H9 (cell line): ENCODE results near the gene P2RX6. TPM values are rescaled to one million over a fixed set of nuclear protein-coding genes. Genes with fewer than 3 reads are reported as not detected.

Experiments used
- DNase-seq: peaks from one replicate; pipeline ENCODE4 v3.0.0-alpha.2; 2017
- H2AFZ ChIP-seq: one replicate; pipeline ENCODE4 v1.6.1; 2013; ENCODE audit warnings: mild to moderate bottlenecking, low read length, control low read depth, moderate library complexity
- H2AK5ac ChIP-seq: 2 replicates; pipeline ENCODE4 v1.6.1; 2013; ENCODE audit warnings: low read length, control low read depth, mixed read lengths; ENCODE audit not compliant: insufficient read length
- H2BK120ac ChIP-seq: one replicate; pipeline ENCODE4 v1.6.1; 2013; ENCODE audit warnings: low read depth, mild to moderate bottlenecking, low read length, control low read depth, inconsistent platforms; ENCODE audit not compliant: poor library complexity, severe bottlenecking
- H2BK12ac ChIP-seq: 2 replicates; pipeline ENCODE4 v1.6.1; 2013; ENCODE audit warnings: low read length, control low read depth, mixed read lengths, low read depth; ENCODE audit not compliant: insufficient read length
- H2BK15ac ChIP-seq: 2 replicates; pipeline ENCODE4 v1.6.1; 2013; ENCODE audit warnings: low read depth, low read length, control low read depth
- H2BK20ac ChIP-seq: one replicate; pipeline ENCODE4 v1.6.1; 2013; ENCODE audit warnings: low read depth, mild to moderate bottlenecking, low read length, control low read depth, inconsistent platforms; ENCODE audit not compliant: poor library complexity, severe bottlenecking
- H2BK5ac ChIP-seq: 2 replicates; pipeline ENCODE4 v1.6.1; 2013; ENCODE audit warnings: low read length, control low read depth, mixed read lengths; ENCODE audit not compliant: insufficient read length
- H3K14ac ChIP-seq: 2 replicates; pipeline ENCODE4 v1.6.1; 2013; ENCODE audit warnings: low read length, control low read depth; ENCODE audit not compliant: insufficient read depth
- H3K18ac ChIP-seq: 2 replicates; pipeline ENCODE4 v1.6.1; 2013; ENCODE audit warnings: low read depth, mild to moderate bottlenecking, mixed read lengths, low read length, control low read depth; ENCODE audit not compliant: insufficient read length
- H3K23ac ChIP-seq: 2 replicates; pipeline ENCODE4 v1.6.1; 2013; ENCODE audit warnings: low read length, control low read depth, mixed read lengths, low read depth; ENCODE audit not compliant: insufficient read length
- H3K23me2 ChIP-seq: 2 replicates; pipeline ENCODE4 v1.6.1; 2013; ENCODE audit warnings: low read depth, mild to moderate bottlenecking, mixed read lengths, low read length, control low read depth; ENCODE audit not compliant: insufficient read length, poor library complexity, severe bottlenecking
- H3K27ac ChIP-seq: 2 replicates; pipeline ENCODE4 v1.5.1; 2013; ENCODE audit warnings: low read length, control low read depth, mixed read lengths, low read depth; ENCODE audit not compliant: insufficient read length
- H3K27me3 ChIP-seq: 2 replicates; pipeline ENCODE4 v1.6.1; 2013; ENCODE audit warnings: low read length, control low read depth, inconsistent platforms; ENCODE audit not compliant: insufficient read depth
- H3K4ac ChIP-seq: 2 replicates; pipeline ENCODE4 v1.6.1; 2013; ENCODE audit warnings: low read depth, mild to moderate bottlenecking, control low read depth, inconsistent platforms, low read length, moderate library complexity
- H3K4me1 ChIP-seq: 2 replicates; pipeline ENCODE4 v1.6.1; 2013; ENCODE audit warnings: low read length, control low read depth, inconsistent platforms; ENCODE audit not compliant: insufficient read depth
- H3K4me2 ChIP-seq: 2 replicates; pipeline ENCODE4 v1.6.1; 2013; ENCODE audit warnings: low read length, control low read depth, mixed read lengths; ENCODE audit not compliant: insufficient read length, insufficient read depth
- H3K56ac ChIP-seq: 2 replicates; pipeline ENCODE4 v1.6.1; 2013; ENCODE audit warnings: low read depth, mild to moderate bottlenecking, mixed read lengths, low read length, control low read depth; ENCODE audit not compliant: insufficient read length
- H3K79me1 ChIP-seq: 2 replicates; pipeline ENCODE4 v1.6.1; 2013; ENCODE audit warnings: low read depth, mild to moderate bottlenecking, moderate library complexity, low read length, control low read depth, inconsistent platforms; ENCODE audit not compliant: insufficient read depth, poor library complexity, severe bottlenecking
- H3K79me2 ChIP-seq: 2 replicates; pipeline ENCODE4 v1.6.1; 2013; ENCODE audit warnings: low read length, control low read depth, inconsistent platforms; ENCODE audit not compliant: insufficient read depth
- H3K9ac ChIP-seq: 2 replicates; pipeline ENCODE4 v1.6.1; 2013; ENCODE audit warnings: low read length, control low read depth, mixed read lengths; ENCODE audit not compliant: insufficient read length; ENCODE audit errors: extremely low read depth
- H3K9me3 ChIP-seq: one replicate; pipeline ENCODE4 v1.6.1; 2013; ENCODE audit warnings: low read depth, low read length, inconsistent platforms; ENCODE audit not compliant: control insufficient read depth
- H3T11ph ChIP-seq: one replicate; pipeline ENCODE4 v1.6.1; 2013; ENCODE audit warnings: mild to moderate bottlenecking, low read length, control low read depth, inconsistent platforms
- H4K20me1 ChIP-seq: one replicate; pipeline ENCODE4 v1.6.1; 2013; ENCODE audit not compliant: control insufficient read depth, insufficient read length, insufficient read depth
- H4K5ac ChIP-seq: 2 replicates; pipeline ENCODE4 v1.6.1; 2013; ENCODE audit warnings: low read depth, mild to moderate bottlenecking, mixed read lengths, low read length, control low read depth; ENCODE audit not compliant: insufficient read length
- H4K8ac ChIP-seq: replicated peaks from 2 replicates; pipeline ENCODE4 v1.6.1; 2013; ENCODE audit warnings: low read length, control low read depth, mixed read lengths, low read depth; ENCODE audit not compliant: insufficient read length
- H4K91ac ChIP-seq: 2 replicates; pipeline ENCODE4 v1.6.1; 2013; ENCODE audit warnings: low read depth, mild to moderate bottlenecking, moderate library complexity, mixed read lengths, low read length, control low read depth; ENCODE audit not compliant: insufficient read length
- H3K27ac Mint-ChIP-seq, 3 experiments: 2 replicates in 2 of 3; 3 replicates in 1 of 3; pipeline ENCODE4 v1.8.0; 2020 to 2021; ENCODE audit warnings: mixed read lengths in 3 of 3, mild to moderate bottlenecking in 1 of 3, moderate library complexity in 1 of 3
- H3K27me3 Mint-ChIP-seq: 2 replicates; pipeline ENCODE4 v1.8.0; 2021; ENCODE audit warnings: low read depth, mild to moderate bottlenecking, moderate library complexity, mixed read lengths
- H3K36me3 Mint-ChIP-seq, 3 experiments: 2 replicates in 2 of 3; 3 replicates in 1 of 3; pipeline ENCODE4 v1.8.0; 2020 to 2021; ENCODE audit warnings: low read depth in 3 of 3, mixed read lengths in 3 of 3; ENCODE audit not compliant: insufficient read depth in 1 of 3
- H3K4me1 Mint-ChIP-seq, 2 experiments: 2 replicates each; pipeline ENCODE4 v1.8.0; 2020; ENCODE audit warnings: mixed read lengths in 2 of 2
- H3K4me3 Mint-ChIP-seq, 2 experiments: 2 replicates in 1 of 2; 3 replicates in 1 of 2; pipeline ENCODE4 v1.8.0; 2020 to 2021; ENCODE audit warnings: mild to moderate bottlenecking in 2 of 2, mixed read lengths in 2 of 2, moderate library complexity in 1 of 2
- H3K9me3 Mint-ChIP-seq, 2 experiments: 2 replicates in 1 of 2; 3 replicates in 1 of 2; pipeline ENCODE4 v1.8.0; 2020; ENCODE audit warnings: mild to moderate bottlenecking in 2 of 2, mixed read lengths in 2 of 2, moderate library complexity in 1 of 2
- WGBS: extraction: QIAGEN DNeasy Blood & Tissue Kit; methylation state at CpG from one replicate; pipeline ENCODE4 v1.1.7; 2013; ENCODE audit warnings: missing lambda C conversion rate, low lambda C conversion rate, mixed read lengths; ENCODE audit not compliant: insufficient read length; ENCODE audit errors: extremely low coverage; 5-methylcytosine and 5-hydroxymethylcytosine counted together
- total RNA-seq: library from RNA; stranded (reverse); gene quantifications from 2 replicates; pipeline ENCODE4 v1.2.1, GENCODE V29; 2021
- TF ChIP-seq, protein P1 (sequence below): fragments of 200-600 bp; sonication (generic); conservative IDR thresholded peaks from 3 replicates; pipeline ENCODE4 v1.8.0; 2021; ENCODE audit warnings: antibody characterized with exemption, mild to moderate bottlenecking

Gene P2RX6
- total RNA-seq, 1 experiment from 2014 or later: not detected

- Histone ChIP-seq H3K4me1 (no peaks in the 10 kb centered on the region; the same call in 1 of the 2 replicates), H3K4me2 (no peak overlapping the region), H2AK5ac (no peak overlapping the region), H2BK5ac (no peak overlapping the region), H4K91ac (no peak overlapping the region), H3K79me2 (no peaks in the 10 kb centered on the region), H3K56ac (no peak overlapping the region), H3K27ac (no peak overlapping the region), H3K23me2 (no peaks in the 10 kb centered on the region), H3K27me3 (peaks cover 4% of the 10 kb centered on the region; the same call in 1 of the 2 replicates), H2BK15ac (no peak overlapping the region), H2BK120ac (no peak overlapping the region), H2BK12ac (no peak overlapping the region), H4K20me1 (no peaks in the 10 kb centered on the region), H3K14ac (no peak overlapping the region), H2BK20ac (no peak overlapping the region), H3K23ac (no peak overlapping the region), H3K18ac (no peak overlapping the region), H3K9me3 (no peaks in the 10 kb centered on the region), H3K4ac (no peak overlapping the region), H3T11ph (no peak overlapping the region), H3K9ac (no peak overlapping the region), H4K8ac (no peak overlapping the region), H3K79me1 (no peaks in the 10 kb centered on the region), H2AFZ (no peak overlapping the region), H4K5ac (no peak overlapping the region)
- Mint-ChIP-seq H3K27me3 (peaks cover 95% of the 10 kb centered on the region), H3K27ac (no peak overlapping the region), H3K36me3 (peaks cover 0 to under 1% (median 0%) of the 10 kb centered on the region in 3 experiments; a peak in 3 of 7 replicates), H3K9me3 (peaks cover 2 to 4% of the 10 kb centered on the region in 2 experiments), H3K4me3 (no peak overlapping the region), H3K4me1 (peaks cover 11 to 28% of the 10 kb centered on the region in 2 experiments)
- TF ChIP-seq, protein P1, sequence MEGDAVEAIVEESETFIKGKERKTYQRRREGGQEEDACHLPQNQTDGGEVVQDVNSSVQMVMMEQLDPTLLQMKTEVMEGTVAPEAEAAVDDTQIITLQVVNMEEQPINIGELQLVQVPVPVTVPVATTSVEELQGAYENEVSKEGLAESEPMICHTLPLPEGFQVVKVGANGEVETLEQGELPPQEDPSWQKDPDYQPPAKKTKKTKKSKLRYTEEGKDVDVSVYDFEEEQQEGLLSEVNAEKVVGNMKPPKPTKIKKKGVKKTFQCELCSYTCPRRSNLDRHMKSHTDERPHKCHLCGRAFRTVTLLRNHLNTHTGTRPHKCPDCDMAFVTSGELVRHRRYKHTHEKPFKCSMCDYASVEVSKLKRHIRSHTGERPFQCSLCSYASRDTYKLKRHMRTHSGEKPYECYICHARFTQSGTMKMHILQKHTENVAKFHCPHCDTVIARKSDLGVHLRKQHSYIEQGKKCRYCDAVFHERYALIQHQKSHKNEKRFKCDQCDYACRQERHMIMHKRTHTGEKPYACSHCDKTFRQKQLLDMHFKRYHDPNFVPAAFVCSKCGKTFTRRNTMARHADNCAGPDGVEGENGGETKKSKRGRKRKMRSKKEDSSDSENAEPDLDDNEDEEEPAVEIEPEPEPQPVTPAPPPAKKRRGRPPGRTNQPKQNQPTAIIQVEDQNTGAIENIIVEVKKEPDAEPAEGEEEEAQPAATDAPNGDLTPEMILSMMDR: no peak
- no CpG with 5 or more reads among the region's 21 CpGs for WGBS
- no peak for DNase-seq
These were observed 41.9 kb upstream of the P2RX6 start for GRCh38 chr22:20972933-20973577.
